ENCODE results near the gene PSMD1.

The PSMD1 gene

DNA sequence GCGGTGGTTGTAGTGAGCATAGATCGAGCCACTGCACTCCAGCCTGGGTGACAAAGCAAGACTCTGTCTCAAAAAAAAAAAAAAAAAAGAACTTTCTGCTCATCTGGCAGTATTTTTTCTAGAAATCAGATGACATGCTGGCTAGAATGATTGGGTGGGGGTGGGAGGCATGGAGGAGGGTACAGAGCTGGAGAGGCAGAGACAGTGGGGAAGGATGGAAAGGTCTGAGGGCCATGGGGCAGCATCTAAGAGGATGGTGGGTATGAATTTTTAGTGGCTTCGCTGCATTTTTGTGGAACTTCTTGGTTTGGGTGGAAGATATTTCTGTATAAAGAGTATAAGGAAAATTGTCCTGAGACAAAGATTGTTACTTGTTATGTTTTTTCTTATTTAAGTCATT lies 165.1 kb downstream of the PSMD1 start:
- TF ChIP-seq FOXP2 (optimal IDR thresholded peaks at IDR 0.05; ENCODE audit: borderline replicate concordance, extremely low read depth, extremely low read length, insufficient read depth) (no peak), POLR2AphosphoS5 (IDR thresholded peaks at IDR 0.05; ENCODE audit: low read depth, low read length) (no peak), TAF1 (IDR thresholded peaks at IDR 0.05; ENCODE audit: borderline replicate concordance, insufficient read depth, low read length) (no peak), SIN3A (IDR thresholded peaks at IDR 0.05; ENCODE audit: borderline replicate concordance, insufficient read depth, low read length) (no peak)
- TF ChIP-seq, protein P1, sequence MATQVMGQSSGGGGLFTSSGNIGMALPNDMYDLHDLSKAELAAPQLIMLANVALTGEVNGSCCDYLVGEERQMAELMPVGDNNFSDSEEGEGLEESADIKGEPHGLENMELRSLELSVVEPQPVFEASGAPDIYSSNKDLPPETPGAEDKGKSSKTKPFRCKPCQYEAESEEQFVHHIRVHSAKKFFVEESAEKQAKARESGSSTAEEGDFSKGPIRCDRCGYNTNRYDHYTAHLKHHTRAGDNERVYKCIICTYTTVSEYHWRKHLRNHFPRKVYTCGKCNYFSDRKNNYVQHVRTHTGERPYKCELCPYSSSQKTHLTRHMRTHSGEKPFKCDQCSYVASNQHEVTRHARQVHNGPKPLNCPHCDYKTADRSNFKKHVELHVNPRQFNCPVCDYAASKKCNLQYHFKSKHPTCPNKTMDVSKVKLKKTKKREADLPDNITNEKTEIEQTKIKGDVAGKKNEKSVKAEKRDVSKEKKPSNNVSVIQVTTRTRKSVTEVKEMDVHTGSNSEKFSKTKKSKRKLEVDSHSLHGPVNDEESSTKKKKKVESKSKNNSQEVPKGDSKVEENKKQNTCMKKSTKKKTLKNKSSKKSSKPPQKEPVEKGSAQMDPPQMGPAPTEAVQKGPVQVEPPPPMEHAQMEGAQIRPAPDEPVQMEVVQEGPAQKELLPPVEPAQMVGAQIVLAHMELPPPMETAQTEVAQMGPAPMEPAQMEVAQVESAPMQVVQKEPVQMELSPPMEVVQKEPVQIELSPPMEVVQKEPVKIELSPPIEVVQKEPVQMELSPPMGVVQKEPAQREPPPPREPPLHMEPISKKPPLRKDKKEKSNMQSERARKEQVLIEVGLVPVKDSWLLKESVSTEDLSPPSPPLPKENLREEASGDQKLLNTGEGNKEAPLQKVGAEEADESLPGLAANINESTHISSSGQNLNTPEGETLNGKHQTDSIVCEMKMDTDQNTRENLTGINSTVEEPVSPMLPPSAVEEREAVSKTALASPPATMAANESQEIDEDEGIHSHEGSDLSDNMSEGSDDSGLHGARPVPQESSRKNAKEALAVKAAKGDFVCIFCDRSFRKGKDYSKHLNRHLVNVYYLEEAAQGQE (IDR thresholded peaks at IDR 0.05; ENCODE audit: insufficient read depth in 1 of 2, low read depth in 2 of 2, low read length in 2 of 2), result no peak

Data from PFSK-1 (cell line).